A549 (cell line): ENCODE data around the gene TRIM39.

Source experiments
- CHD2 ChIP-seq: fragments of 150-350 bp; IDR thresholded peaks from 2 replicates; pipeline ENCODE4 v1.6.1; 2014; ENCODE audit warnings: low read length; ENCODE audit not compliant: partially characterized antibody
- CTCF ChIP-seq: fragments of >200 bp; sonication (Bioruptor Twin); formaldehyde crosslinking; IDR thresholded peaks from 3 replicates; pipeline ENCODE4 v1.5.1; 2016
- ESRRA ChIP-seq: fragments of 150-350 bp; IDR thresholded peaks from 2 replicates; pipeline ENCODE4 v1.6.1; 2014; ENCODE audit warnings: mild to moderate bottlenecking, low read length, borderline replicate concordance
- HOXA7 ChIP-seq: fragments of 250-450 bp; sonication (Bioruptor Pico); IDR thresholded peaks from 2 replicates; pipeline ENCODE4 v1.5.0; 2020; ENCODE audit warnings: mild to moderate bottlenecking, moderate library complexity
- KDM1A ChIP-seq: fragments of 200-600 bp; sonication (generic); IDR thresholded peaks from 2 replicates; pipeline ENCODE4 v1.6.1; 2016; ENCODE audit warnings: low read depth, mild to moderate bottlenecking
- MAZ ChIP-seq: fragments of 150-350 bp; IDR thresholded peaks from 2 replicates; pipeline ENCODE4 v1.6.1; 2014; ENCODE audit warnings: antibody characterized with exemption, low read depth, low read length, borderline replicate concordance
- NPAS2 ChIP-seq: fragments of 250-450 bp; sonication (Bioruptor Pico); IDR thresholded peaks from 2 replicates; pipeline ENCODE4 v1.8.0; 2022; ENCODE audit warnings: mild to moderate bottlenecking, moderate library complexity, borderline replicate concordance
- NR3C1 ChIP-seq: fragments of >200 bp; sonication (Bioruptor Twin); formaldehyde crosslinking; IDR thresholded peaks from 3 replicates; pipeline ENCODE4 v1.6.1; 2017
- PBX3 ChIP-seq: IDR thresholded peaks from 2 replicates; pipeline ENCODE4 v1.6.1; 2012
- RAD21 ChIP-seq, 2 experiments: fragments of >200 bp in 1 of 2; sonication (Bioruptor Twin) in 1 of 2; formaldehyde crosslinking in 1 of 2; IDR thresholded peaks in 1 of 2; conservative IDR thresholded peaks in 1 of 2; 2 replicates in 1 of 2; 3 replicates in 1 of 2; pipeline ENCODE4 v1.6.1; 2012 to 2018; ENCODE audit warnings: inconsistent platforms in 1 of 2
- RFX5 ChIP-seq: fragments of 450-650 bp; IDR thresholded peaks from 2 replicates; pipeline ENCODE4 v1.7.1; 2014; ENCODE audit warnings: antibody characterized with exemption, mild to moderate bottlenecking, moderate library complexity
- TF ChIP-seq, protein P1 (sequence below): IDR thresholded peaks from 2 replicates; pipeline ENCODE4 v1.6.1; 2012

GRCh38 chr6:30287139-30287538 lies 39.6 kb upstream of the TRIM39 start:
- TF ChIP-seq ESRRA (no peak), RAD21 (conservative IDR thresholded peaks at IDR 0.05 in 1 of 2, IDR thresholded peaks at IDR 0.05 in 1 of 2) (no peak), CTCF (no peak), HOXA7 (CRISPR knock-in tag) (no peak), PBX3 (no peak), CHD2 (no peak), RFX5 (no peak), NR3C1 (no peak), MAZ (no peak), NPAS2 (CRISPR knock-in tag) (no peak), KDM1A (no peak)
- TF ChIP-seq, protein P1, sequence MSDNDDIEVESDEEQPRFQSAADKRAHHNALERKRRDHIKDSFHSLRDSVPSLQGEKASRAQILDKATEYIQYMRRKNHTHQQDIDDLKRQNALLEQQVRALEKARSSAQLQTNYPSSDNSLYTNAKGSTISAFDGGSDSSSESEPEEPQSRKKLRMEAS, result no peak
